SKM-1 (cell line): ENCODE data around the gene ADGRB2.

ENCODE experiments used
- DNase-seq: peaks from one replicate; lab custom pipeline; 2025; ENCODE audit not compliant: unreplicated experiment; lab: John Stamatoyannopoulos, UW

The ADGRB2 gene

DNA sequence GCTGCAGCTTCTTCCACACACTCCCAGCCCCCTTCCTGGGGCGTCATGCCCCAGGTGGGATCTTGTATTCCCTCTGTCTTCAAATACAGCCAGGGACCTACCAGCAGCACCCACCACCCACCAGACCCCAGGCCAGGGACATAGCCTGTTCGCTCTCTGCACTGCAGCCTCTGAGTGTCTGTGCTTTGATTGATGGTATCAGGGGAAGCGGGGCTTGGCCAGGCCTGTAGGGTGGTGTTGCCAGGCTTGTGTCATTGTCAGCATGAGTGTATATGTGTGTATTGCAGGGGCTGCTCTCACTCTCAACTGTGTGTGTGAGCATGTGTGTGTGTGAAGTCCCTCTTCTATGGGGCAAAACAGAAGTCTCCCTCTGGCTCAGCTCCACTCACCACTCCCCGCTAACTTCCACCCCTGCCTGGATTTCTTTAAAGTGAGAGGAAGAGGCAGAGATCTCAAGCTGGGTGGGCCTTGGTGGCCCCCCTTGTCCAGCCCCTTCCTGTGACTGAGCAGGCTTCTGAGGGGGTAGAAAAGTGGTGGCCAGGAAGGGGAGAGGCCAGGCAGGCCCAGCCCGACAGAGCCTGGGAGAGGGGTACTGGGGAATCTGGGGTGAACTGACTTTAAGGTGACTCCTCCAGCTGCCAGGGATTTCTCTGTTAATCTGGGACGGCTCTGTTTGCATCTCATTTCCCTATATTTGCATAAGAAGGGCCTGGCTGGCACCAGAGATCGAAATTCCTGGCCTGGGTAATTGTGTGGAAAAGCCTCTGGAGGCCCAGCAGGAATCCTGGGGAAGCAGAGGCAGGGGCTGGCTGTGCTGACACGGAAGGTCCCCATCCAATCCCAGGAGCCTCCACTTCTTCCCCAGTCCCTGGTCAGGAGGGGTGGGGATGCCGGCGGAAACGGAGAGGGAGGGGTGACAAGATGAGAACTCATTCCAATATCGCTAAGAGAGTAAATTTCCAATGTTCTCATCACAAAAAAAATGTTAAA is 18.6 kb upstream of the ADGRB2 start:
- DNase-seq = no peak

DNA sequence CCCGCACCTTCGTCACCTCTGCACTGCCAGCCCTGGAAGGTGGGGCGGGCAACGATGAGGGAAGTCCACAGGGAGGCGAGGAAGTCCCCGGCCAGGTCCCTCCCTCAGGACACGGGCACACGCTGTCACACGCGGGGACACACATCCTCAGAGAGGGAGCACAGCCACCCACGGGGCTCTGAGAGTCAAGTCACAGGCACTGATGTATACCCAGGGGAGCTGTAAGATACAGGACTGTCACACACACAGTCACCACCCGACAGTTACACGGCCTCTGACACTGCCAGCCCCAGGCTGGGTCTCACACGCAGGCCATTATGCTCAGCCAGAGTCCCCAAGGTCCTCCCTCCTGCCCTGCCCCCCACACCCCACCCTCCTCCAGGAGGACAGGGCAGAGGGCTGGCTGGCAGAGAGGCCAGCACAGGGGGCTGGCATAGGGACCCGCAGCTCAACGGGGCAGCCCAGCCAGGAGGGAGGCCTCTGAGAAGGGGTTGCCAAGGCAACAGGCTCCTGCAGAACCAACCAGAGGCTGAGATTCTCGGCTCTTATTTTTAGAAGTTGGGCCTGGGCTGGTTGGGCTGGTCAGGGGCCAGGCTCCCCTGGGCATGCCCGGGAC is 17.7 kb upstream of the ADGRB2 start:
- no peak for DNase-seq

GRCh38 chr1:31781138-31781755 is 17.1 kb upstream of the ADGRB2 start:
- DNase-seq = no peak

GRCh38 chr1:31780632-31781031 is 16.5 kb upstream of the ADGRB2 start:
- DNase-seq = no peak

DNA sequence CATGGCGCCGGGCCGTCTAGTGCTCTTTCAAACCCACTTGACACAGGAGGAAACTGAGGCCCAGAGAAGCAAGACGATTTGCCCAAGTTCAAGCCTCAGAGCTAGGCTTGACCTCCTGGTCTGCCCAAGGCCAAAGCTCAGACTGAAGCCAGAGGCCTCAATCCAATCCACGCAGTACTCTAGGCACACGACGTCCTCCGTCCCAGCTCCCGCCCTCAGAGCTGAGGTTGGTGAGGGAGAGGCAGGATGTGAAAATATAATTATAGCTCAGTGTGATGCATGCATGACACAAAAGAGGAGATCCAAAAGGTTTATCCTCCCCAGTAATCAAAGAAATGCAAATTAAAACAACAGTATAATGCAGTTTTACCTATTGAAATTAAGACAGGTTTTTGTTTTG is 15.5 kb upstream of the ADGRB2 start:
- no peak for DNase-seq

GRCh38 chr1:31778763-31779488 is 14.8 kb upstream of the ADGRB2 start:
- no peak for DNase-seq

DNA sequence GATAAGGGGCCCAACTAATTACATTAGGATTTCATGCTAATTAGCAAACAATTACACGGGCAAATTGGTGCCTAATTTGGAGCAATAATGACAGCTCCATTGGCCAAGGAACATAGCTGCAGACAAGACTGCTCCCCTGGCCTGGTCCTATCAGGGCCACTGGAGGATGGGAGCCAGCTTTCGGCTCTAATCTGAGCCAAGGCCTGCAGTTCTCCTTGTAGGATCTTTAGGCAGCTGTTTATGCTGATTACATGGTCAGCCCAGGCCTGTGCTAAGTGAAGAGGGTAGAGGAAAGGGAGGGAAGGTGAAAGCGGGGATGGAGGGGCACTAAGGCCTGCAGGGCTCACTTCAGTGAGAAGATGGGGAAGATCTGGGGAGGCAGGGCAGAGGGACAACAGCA is 12.4 kb upstream of the ADGRB2 start:
- no peak for DNase-seq

DNA sequence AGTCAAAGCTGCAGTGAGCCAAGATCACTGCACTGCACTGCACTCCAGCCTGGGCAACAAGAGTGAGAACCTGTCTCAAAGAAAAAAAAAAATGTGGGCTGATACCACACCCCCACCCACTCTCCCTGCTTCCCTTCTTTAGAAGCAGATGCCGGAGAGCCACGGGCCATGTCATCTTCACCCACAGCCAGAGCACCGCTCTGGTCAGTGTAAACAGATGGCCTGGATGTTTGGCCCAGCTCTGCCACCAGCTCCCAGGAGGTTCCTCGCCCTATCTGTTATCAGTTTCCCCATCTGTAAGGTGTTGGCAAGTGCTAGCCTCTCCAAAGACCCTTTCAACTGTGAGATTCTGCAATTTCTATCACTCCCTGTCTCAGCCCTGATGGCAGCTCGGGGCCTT is 11.9 kb upstream of the ADGRB2 start:
- DNase-seq = no peak

GRCh38 chr1:31775210-31775999 is 11.3 kb upstream of the ADGRB2 start:
- DNase-seq = no peak

GRCh38 chr1:31774495-31774894 is 10.4 kb upstream of the ADGRB2 start:
- DNase-seq = no peak

DNA sequence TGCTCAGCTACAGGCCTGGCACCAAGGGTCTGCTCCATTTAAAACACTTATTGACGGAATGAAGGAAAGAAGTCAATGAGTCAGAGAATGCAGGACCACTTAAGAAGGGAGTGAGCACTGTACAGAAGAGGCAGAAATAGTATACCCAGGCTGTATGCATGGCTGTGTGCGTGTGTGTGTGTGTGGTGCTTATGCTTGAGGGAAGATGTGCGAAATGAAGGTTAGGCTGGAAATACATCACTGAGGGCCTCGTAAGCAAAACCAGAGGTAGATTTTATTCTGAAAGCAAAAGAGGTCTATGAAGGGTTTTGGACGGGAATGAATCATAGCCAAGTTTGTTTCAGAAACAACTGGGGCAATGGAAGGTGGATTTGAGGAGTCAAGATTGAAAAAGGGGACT is 9.7 kb upstream of the ADGRB2 start:
- DNase-seq = no peak

DNA sequence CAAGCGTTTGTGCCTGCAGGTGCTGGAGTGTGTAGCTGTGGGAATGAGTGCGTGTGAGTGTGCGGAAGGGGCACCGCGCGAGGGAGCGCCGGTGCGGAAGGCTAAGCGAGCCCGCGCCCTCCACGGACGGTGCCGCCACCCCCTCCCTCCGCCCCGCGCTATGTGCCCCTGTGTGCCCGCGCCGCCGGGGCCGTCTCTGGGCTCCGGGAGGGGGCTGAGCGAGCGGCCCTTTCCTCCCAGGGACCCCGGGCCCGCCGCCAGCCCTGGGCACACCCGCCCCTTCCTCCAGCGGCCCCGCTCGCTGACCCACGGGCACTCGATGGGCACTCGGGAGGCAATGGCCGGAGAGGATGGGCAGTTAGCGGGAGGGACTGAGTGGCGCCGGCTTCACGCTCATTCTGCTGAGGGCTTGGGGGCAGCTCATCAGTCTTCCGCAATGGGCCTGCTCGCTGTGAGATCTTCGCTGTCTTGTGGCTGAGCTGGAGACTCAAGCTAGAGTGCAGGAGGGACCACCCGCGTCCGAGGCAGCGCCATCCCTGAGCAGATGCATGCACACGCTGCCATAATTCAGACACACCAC is 8.6 kb upstream of the ADGRB2 start:
- no peak for DNase-seq

- DNase-seq = no peak
These were observed 7.9 kb upstream of the ADGRB2 start for GRCh38 chr1:31771891-31772668.

DNA sequence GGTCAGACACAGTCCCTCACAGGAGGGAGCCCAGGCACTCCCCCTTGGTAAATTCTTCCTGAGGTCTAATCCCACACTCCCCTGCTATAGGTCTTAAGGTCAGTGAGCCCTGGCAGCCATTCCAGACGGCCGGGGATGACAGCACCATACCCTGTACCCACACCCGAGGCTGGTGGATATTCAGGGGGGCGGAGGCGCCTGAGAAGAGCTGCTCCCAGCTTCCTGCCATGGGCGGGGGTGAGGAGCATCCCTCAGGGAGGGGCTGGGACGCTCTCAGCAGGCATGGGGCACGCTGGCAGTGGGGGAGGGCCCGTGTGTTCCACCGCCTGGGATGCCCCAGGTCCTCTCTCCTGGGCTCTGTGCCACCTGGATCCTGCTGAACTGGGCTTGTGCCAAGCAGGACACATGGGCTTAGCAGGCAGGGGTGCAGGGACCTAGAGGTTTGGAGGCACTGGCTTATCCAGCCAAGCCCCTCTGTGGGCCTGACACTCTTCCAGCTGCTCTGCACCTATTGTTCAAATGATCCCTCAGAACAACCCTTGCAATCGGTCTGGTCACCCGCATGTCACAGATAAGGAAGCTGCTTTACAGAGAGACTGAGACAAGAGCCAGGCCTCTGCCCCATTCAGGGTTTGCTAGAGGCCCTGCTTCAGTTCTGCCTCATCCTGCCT is 5.7 kb upstream of the ADGRB2 start:
- no peak for DNase-seq

GRCh38 chr1:31768939-31769704 is 5.0 kb upstream of the ADGRB2 start:
- no peak for DNase-seq

DNA sequence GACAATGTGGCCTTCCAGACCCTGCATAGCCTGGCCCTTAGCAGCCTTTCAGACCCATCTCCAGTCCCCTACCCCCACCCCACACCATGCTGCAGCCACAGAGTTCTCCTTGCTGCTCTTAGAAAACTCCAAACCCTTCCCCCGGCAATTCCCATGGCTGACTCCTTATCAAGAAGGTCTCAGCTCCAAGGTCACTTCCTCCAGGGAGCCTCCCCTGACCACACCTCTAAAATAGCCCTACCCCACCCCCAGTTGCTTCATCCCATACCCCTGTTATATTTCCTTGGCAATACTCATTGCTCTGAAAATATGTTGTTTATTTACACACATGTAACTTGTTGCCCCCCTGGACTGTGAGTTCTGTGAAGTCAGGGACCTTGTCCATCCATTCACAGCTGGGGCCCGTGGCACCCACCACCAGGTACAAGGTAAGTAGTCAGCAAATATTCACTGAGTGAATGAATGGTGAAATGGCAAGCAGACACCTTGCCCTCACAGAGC is 4.3 kb upstream of the ADGRB2 start:
- DNase-seq = no peak

- no peak for DNase-seq
These were observed 3.1 kb upstream of the ADGRB2 start for GRCh38 chr1:31767225-31767624.

DNA sequence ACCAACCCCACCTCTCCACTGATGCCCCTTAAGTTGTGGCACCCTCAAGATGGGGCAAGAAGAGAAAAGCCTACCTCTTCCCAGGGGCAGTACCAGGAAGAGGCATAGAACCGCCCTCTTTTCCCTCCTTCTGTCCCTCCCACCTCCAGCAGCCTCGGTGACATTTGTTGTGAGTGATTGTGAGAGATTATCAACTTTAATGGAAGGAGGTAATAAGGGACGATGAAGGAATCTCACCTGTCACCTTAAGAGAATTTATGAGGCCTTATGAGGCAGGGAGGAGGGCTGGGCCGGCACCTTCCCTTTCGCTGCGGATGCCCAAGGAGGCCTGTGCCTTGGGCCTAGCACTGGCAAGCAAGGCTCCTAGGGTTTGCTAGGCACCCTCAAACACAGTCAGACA is 1.4 kb upstream of the ADGRB2 start:
- no peak for DNase-seq
